Lower lobe of right lung (tissue), 2 donors: ENCODE measurements around the gene MED1. TPM values are rescaled to one million over a fixed set of nuclear protein-coding genes. Genes with fewer than 3 reads are reported as not detected.
A peak's percentile ranks its signal among the peaks of the same experiment; 100 is the strongest.

Source experiments
- ATAC-seq, 2 donors: fragments of 200-7000 bp; cut with Tn5 transposase; one replicate each; pipeline ENCODE4 v1.9.1; 2020 to 2022; ENCODE audit warnings: mild to moderate bottlenecking in 2 of 2, moderate library complexity in 2 of 2
- DNase-seq: peaks from one replicate; pipeline ENCODE4 v3.0.0-alpha.2; 2020
- H3K27ac ChIP-seq: fragments of 200-600 bp; one replicate; pipeline ENCODE4 v1.8.0; 2022
- H3K27me3 ChIP-seq: fragments of 200-600 bp; one replicate; pipeline ENCODE4 v1.8.0; 2022; ENCODE audit warnings: low read depth
- H3K36me3 ChIP-seq: fragments of 200-600 bp; one replicate; pipeline ENCODE4 v1.8.0; 2022; ENCODE audit warnings: mild to moderate bottlenecking
- H3K4me1 ChIP-seq: fragments of 200-600 bp; one replicate; pipeline ENCODE4 v1.8.0; 2022
- H3K4me3 ChIP-seq: fragments of 200-600 bp; one replicate; pipeline ENCODE4 v1.8.0; 2022; ENCODE audit warnings: mild to moderate bottlenecking
- H3K9me3 ChIP-seq: fragments of 200-600 bp; one replicate; pipeline ENCODE4 v1.8.0; 2022
- CTCF ChIP-seq: fragments of 200-600 bp; IDR thresholded peaks from one replicate; pipeline ENCODE4 v1.8.0; 2022; ENCODE audit warnings: antibody characterized with exemption, mild to moderate bottlenecking
- intact Hi-C: fragments of 100-400 bp; cut with DNase I; formaldehyde crosslinking; loops from one replicate; pipeline ENCODE4 v1.11.0; 2022
- total RNA-seq: library from RNA; stranded (reverse); fragmentation: NEBNext Ultra II Directional; extraction: Animal tissue kit (Norgen Biotek cat#: 25700); gene quantifications from one replicate; pipeline ENCODE4 v1.2.1, GENCODE V29; 2021
- donor health status: DM: no; HTN: yes; CAD: no; lungs with severe emphysema.

Gene MED1
- total RNA-seq, 1 donor from 2014 or later = 33.6 TPM

- H3K27ac ChIP-seq = peak overlapping the region; percentile 86
- no peaks in the 10 kb centered on the region for H3K9me3 ChIP-seq
- H3K27me3 ChIP-seq = no peaks in the 10 kb centered on the region
- H3K4me1 ChIP-seq = peaks cover 26% of the 10 kb centered on the region
- peak overlapping the region; percentile 97 for H3K4me3 ChIP-seq
- peaks cover 15% of the 10 kb centered on the region for H3K36me3 ChIP-seq
- intact Hi-C loops = no loop called here
- no peak for TF ChIP-seq CTCF
- DNase-seq (peak; percentile 95), ATAC-seq (peak; percentile 94 to 95)
These were observed 48.7 kb downstream of the MED1 start for GRCh38 chr17:39402244-39402889.

DNA sequence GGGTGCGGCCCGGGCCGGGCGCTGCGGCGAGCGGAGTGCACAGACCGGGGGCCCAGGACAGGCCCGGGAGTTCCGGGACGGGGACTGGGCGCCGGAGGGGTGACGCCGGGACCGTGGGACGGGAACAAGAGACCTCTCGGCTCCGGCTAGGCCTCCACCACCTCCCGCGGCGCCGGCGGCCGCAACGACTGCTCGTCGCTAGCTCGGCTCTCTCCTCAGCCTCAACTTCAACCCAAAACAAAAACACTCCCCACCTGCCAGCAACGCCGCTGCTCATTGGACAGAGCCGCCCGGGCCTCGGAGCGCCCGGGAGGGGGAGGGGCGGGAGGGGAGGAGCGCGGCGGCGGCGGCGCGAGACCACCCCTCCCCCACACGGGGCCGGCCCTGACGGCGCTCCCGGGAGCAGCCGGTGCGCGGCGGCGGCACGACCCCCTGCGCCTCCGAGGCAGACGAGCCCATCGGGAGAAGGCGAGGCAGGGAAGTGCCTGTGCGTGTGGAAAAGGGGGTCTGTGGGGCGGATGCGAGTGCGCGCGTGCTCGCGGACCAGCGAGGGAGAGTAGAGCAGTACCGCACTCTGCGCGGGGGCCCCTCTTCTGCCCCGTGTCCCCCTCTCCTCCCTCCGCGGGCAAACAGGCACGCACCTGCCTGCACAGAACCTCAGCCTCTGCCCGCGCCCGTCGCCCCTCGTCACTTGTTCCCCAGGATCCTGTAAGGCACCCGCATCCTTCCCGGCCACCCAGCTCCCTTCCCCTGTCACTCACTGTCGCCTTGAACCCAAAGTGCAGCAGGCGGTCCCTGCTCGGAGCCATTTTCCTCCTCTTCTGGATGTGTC, 49.4 kb downstream of the MED1 start, which contains the start of gene FBXL20:
Gene FBXL20 (minus strand): TSS at position 215 of the 832 bp plus-strand sequence. CDS start 224 bp downstream, outside the sequence.
- H3K36me3 ChIP-seq = peaks cover 15% of the 10 kb centered on the region
- peak; percentile 96 to 97 for ATAC-seq
- H3K4me1 ChIP-seq = peaks cover 26% of the 10 kb centered on the region
- H3K27ac ChIP-seq = peak within 1 kb of the TSS; percentile 86
- peak; percentile 95 for DNase-seq
- H3K27me3 ChIP-seq = no peaks in the 10 kb centered on the region
- no peaks in the 10 kb centered on the region for H3K9me3 ChIP-seq
- TF ChIP-seq CTCF = no peak
- H3K4me3 ChIP-seq = peak within 1 kb of the TSS; percentile 97
- intact Hi-C loops = no loop called here

DNA sequence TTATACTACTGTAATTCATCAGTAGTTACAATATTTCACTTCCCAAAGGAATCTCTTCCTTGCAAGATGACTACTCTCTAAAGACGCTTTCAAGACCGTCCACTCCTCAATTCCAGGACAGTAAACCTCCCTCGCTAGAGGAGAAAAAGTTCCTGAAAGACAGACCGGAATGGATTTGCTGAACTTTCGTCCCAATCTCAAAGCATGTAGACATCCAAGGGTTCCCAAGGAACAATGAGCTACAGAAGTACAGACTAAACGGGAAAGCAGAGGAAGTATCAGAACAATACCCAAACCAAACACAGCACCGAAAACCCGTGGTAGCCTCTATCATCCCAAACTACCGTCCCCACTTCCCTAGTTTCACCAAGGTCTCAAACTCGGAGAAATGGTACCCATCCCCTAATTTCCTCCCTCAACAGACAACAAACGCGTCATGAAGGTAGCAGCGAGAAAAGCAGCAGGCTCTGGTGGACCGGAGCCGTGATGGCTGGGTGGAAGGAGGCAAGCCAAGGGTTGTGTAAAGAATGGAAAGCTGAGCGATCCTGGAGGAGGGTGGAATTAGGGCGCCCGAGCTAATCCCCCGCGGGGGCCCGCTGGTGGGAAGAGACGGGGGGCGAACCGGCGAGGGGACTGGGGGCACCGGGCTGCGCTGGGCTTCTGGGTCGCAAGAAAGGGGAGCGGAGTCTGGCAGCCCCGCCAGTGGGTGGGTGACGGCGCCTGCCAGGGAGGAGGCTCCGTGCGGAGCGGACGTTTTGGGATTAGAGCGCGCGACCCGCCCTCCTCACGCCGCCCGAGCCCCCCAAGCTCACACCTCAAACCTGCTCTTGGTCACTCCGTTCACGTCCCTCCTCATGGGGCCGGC, 50.3 kb downstream of the MED1 start:
- H3K36me3 ChIP-seq = peaks cover 9% of the 10 kb centered on the region
- no peak for TF ChIP-seq CTCF
- peak overlapping the region; percentile 86 for H3K27ac ChIP-seq
- DNase-seq (peak; percentile 50), ATAC-seq (peak; percentile 7 to 8)
- H3K27me3 ChIP-seq = no peaks in the 10 kb centered on the region
- intact Hi-C loops = no loop called here
- peak overlapping the region; percentile 97 for H3K4me3 ChIP-seq
- H3K4me1 ChIP-seq = peaks cover 26% of the 10 kb centered on the region
- H3K9me3 ChIP-seq = no peaks in the 10 kb centered on the region

DNA sequence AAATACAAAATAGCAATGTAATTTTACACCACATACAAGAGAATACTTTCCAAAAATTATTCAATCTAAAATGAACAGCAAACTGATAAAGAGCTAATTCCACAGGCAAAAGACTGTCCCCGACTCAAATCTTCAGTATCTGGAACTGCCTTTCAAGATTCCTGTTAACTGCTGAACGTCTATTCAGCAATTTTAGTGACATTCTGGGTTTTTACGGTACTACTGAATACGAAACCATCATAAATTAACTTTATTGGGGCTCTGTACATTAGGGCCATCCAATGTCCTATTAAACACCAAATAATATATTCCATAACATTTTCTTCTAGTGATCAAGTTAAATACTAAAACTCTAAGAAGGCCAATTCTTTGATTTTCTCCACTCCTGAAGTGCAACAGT, 51.3 kb downstream of the MED1 start:
- peak overlapping the region; percentile 97 for H3K4me3 ChIP-seq
- H3K4me1 ChIP-seq = peaks cover 32% of the 10 kb centered on the region
- H3K36me3 ChIP-seq = no peaks in the 10 kb centered on the region
- no peak for DNase-seq
- H3K27me3 ChIP-seq = no peaks in the 10 kb centered on the region
- intact Hi-C loops = no loop called here
- ATAC-seq = no peak
- H3K9me3 ChIP-seq = no peaks in the 10 kb centered on the region
- H3K27ac ChIP-seq = no peak overlapping the region
- no peak for TF ChIP-seq CTCF

DNA sequence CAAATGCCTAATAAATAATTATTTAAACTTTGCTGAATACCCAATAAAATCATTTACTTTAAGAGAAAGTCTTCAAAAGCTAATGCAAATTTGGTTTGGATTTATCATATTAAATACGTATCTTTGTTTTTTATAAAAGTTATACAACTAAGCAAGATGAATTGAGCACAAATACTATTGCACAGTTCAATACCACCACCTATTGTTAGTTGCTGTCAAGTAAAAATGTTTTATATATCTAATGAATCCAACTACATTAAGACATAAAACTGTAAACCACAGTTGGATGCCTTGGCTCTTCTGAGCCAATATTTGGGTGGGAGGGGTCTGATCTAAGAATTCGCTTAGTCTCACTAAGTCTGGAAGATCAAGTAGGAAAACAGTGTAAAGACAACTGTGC, 57.3 kb downstream of the MED1 start:
- ATAC-seq (no peak), DNase-seq (no peak)
- Histone ChIP-seq H3K4me3 (no peak overlapping the region), H3K27ac (no peak overlapping the region), H3K27me3 (no peaks in the 10 kb centered on the region), H3K36me3 (peaks cover 2% of the 10 kb centered on the region), H3K4me1 (peaks cover 20% of the 10 kb centered on the region), H3K9me3 (no peaks in the 10 kb centered on the region)
- intact Hi-C loops = no loop called here
- no peak for TF ChIP-seq CTCF
